Measurements from ENCODE around the gene PHOX2B. TPM values are rescaled to one million over a fixed set of nuclear protein-coding genes. Genes with fewer than 3 reads are reported as not detected.

PHOX2B gene
- total and polyA plus RNA-seq, 2 of the 4 experiments (the other 2 are of a cell fraction) = not detected

DNA sequence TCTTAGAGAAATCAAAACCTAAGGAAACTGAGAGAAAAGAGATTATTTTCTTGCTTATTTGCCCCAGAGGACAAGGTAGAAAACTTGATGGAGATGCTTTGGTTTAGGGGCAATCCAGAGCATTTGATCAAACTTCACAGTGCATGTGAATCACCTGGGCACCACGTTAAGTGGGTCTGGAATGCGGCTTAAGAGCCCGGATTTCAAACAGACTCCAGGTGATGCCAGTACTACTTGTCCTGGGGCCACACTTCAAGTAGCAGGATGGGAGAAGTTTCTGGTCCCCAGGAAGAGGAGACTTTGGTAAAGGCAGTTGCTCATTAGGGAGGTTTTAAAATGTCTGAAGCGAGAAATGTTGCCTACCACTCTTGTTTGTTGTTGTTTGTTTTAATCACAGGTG lies 51.8 kb downstream of the PHOX2B start:
- no peak overlapping the region for H4K5ac ChIP-seq (ENCODE audit: low read depth, low read length)
- H3K27ac ChIP-seq (ENCODE audit: insufficient read depth, low read length) = no peak overlapping the region
- no peak overlapping the region for H3K9ac ChIP-seq (ENCODE audit: low read depth, low read length)
- in situ Hi-C loops (cut with MboI; ENCODE audit: low sequenced_read_pairs) (no loop called here), intact Hi-C loops (cut with micrococcal nuclease) (loop anchor here (10.0 kb wide), 1 partner anchor 588 kb away; no protein-coding TSS in a partner anchor), dilution Hi-C loops (cut with HindIII; ENCODE audit: low sequenced_read_pairs, unreplicated experiment) (no loop called here)
- H2AK5ac ChIP-seq (ENCODE audit: low read depth, low read length) = no peak overlapping the region
- ChIA-PET POLR2A (ENCODE audit: unreplicated experiment) (no interaction called here), CTCF (no interaction called here)
- no peak overlapping the region for H4K91ac ChIP-seq (ENCODE audit: insufficient read depth, low read depth, low read length)
- no peak overlapping the region for H4K8ac ChIP-seq (ENCODE audit: low read depth in 2 of 2, low read length in 2 of 2)
- H3K4me1 ChIP-seq (ENCODE audit: control insufficient read depth, insufficient read depth, low read length) = no peaks in the 10 kb centered on the region
- H3K4ac ChIP-seq (ENCODE audit: low read depth, low read length) = no peak overlapping the region
- no peak overlapping the region for H3K14ac ChIP-seq (replicated peaks; ENCODE audit: low read depth, low read length)
- no peak overlapping the region for H2BK20ac ChIP-seq (ENCODE audit: low read depth, low read length)
- H3K23ac ChIP-seq (ENCODE audit: low read depth, low read length) = no peak overlapping the region
- peaks cover 19% of the 10 kb centered on the region for H3K27me3 ChIP-seq (ENCODE audit: control insufficient read depth, insufficient read depth, low read length)
- no peak overlapping the region for H3K4me2 ChIP-seq (ENCODE audit: low read depth, low read length)
- DNase-seq = no peak
- no peaks in the 10 kb centered on the region for H3K9me3 ChIP-seq (ENCODE audit: control insufficient read depth, insufficient read depth, low read length)
- no TSS peak for BruUV-seq (replicated peaks)
- no peak overlapping the region for H3K56ac ChIP-seq (ENCODE audit: extremely low read depth, insufficient read depth, low read length)
- ATAC-seq (ENCODE audit: low read depth) = no peak
- H2BK5ac ChIP-seq (ENCODE audit: low read depth, low read length, poor library complexity, severe bottlenecking) = no peak overlapping the region
- WGBS, 2 experiments (ENCODE audit: extremely low coverage in 2 of 2, insufficient read length in 1 of 2) = no CpG with 5 or more reads among the region's 4 CpGs
- H4K20me1 ChIP-seq (ENCODE audit: insufficient read depth, low read length) = no peaks in the 10 kb centered on the region
- no peak overlapping the region for H2AK9ac ChIP-seq (replicated peaks; ENCODE audit: low read depth, low read length, poor library complexity)
- H3K79me1 ChIP-seq (ENCODE audit: low read depth in 1 of 2, low read length in 2 of 2) = no peaks in the 10 kb centered on the region
- no peak overlapping the region for H2BK120ac ChIP-seq (ENCODE audit: low read depth, low read length)
- H3K18ac ChIP-seq (ENCODE audit: low read depth, low read length) = no peak overlapping the region
- no peak overlapping the region for H2BK15ac ChIP-seq (ENCODE audit: low read depth, low read length)
- no peak for TF ChIP-seq MAFK (IDR thresholded peaks at IDR 0.05; ENCODE audit: low read depth, low read length)
- TF ChIP-seq RFX5 (IDR thresholded peaks at IDR 0.05; ENCODE audit: low read depth, low read length) = no peak
- TF ChIP-seq MAZ (IDR thresholded peaks at IDR 0.05; ENCODE audit: borderline replicate concordance, low read depth, low read length) = no peak
- TF ChIP-seq RCOR1 (IDR thresholded peaks at IDR 0.05; ENCODE audit: insufficient replicate concordance, low read length) = no peak
- TF ChIP-seq, protein P1, sequence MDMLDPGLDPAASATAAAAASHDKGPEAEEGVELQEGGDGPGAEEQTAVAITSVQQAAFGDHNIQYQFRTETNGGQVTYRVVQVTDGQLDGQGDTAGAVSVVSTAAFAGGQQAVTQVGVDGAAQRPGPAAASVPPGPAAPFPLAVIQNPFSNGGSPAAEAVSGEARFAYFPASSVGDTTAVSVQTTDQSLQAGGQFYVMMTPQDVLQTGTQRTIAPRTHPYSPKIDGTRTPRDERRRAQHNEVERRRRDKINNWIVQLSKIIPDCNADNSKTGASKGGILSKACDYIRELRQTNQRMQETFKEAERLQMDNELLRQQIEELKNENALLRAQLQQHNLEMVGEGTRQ (IDR thresholded peaks at IDR 0.05; ENCODE audit: low read depth, low read length) = no peak
- TF ChIP-seq SMC3 (IDR thresholded peaks at IDR 0.05; ENCODE audit: low read depth, low read length) = no peak
- TF ChIP-seq, protein P2, sequence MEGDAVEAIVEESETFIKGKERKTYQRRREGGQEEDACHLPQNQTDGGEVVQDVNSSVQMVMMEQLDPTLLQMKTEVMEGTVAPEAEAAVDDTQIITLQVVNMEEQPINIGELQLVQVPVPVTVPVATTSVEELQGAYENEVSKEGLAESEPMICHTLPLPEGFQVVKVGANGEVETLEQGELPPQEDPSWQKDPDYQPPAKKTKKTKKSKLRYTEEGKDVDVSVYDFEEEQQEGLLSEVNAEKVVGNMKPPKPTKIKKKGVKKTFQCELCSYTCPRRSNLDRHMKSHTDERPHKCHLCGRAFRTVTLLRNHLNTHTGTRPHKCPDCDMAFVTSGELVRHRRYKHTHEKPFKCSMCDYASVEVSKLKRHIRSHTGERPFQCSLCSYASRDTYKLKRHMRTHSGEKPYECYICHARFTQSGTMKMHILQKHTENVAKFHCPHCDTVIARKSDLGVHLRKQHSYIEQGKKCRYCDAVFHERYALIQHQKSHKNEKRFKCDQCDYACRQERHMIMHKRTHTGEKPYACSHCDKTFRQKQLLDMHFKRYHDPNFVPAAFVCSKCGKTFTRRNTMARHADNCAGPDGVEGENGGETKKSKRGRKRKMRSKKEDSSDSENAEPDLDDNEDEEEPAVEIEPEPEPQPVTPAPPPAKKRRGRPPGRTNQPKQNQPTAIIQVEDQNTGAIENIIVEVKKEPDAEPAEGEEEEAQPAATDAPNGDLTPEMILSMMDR (conservative IDR thresholded peaks at IDR 0.05; ENCODE audit: low read depth, low read length) = no peak
- no peak for TF ChIP-seq FOS (IDR thresholded peaks at IDR 0.05; ENCODE audit: low read depth, low read length)
- no peak for TF ChIP-seq RAD21 (IDR thresholded peaks at IDR 0.05; ENCODE audit: low read length)
- TF ChIP-seq POLR2A (IDR thresholded peaks at IDR 0.05; ENCODE audit: low read depth, low read length) = no peak
- TF ChIP-seq CHD1 (IDR thresholded peaks at IDR 0.05; ENCODE audit: low read depth, low read length) = no peak
- no peak for TF ChIP-seq MXI1 (IDR thresholded peaks at IDR 0.05; ENCODE audit: borderline replicate concordance, low read depth, low read length)
- no peak for TF ChIP-seq CEBPB (IDR thresholded peaks at IDR 0.05; ENCODE audit: low read depth, low read length)
- TF ChIP-seq, protein P3, sequence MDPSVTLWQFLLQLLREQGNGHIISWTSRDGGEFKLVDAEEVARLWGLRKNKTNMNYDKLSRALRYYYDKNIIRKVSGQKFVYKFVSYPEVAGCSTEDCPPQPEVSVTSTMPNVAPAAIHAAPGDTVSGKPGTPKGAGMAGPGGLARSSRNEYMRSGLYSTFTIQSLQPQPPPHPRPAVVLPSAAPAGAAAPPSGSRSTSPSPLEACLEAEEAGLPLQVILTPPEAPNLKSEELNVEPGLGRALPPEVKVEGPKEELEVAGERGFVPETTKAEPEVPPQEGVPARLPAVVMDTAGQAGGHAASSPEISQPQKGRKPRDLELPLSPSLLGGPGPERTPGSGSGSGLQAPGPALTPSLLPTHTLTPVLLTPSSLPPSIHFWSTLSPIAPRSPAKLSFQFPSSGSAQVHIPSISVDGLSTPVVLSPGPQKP (IDR thresholded peaks at IDR 0.05; ENCODE audit: borderline replicate concordance, low read depth, low read length) = no peak
- no peak for TF ChIP-seq BHLHE40 (IDR thresholded peaks at IDR 0.05; ENCODE audit: low read depth, low read length)
- TF ChIP-seq NFE2L2 (IDR thresholded peaks at IDR 0.05; ENCODE audit: low read depth, low read length) = no peak
- H3K9me1 ChIP-seq (ENCODE audit: insufficient read depth, low read length) = no peaks in the 10 kb centered on the region
- H3K36me3 ChIP-seq (ENCODE audit: control insufficient read depth, insufficient read depth, low read length) = no peaks in the 10 kb centered on the region; the same call in 1 of the 2 replicates
- no peak overlapping the region for H3K4me3 ChIP-seq (ENCODE audit: insufficient read depth, low read depth, low read length)
- no peak overlapping the region for H2AFZ ChIP-seq (replicated peaks; ENCODE audit: low read length, poor library complexity)

All from IMR-90 (cell line).